Measurements from ENCODE around the gene AP4M1. TPM values are rescaled to one million over a fixed set of nuclear protein-coding genes. Genes with fewer than 3 reads are reported as not detected.

The AP4M1 gene
- total and polyA plus RNA-seq, 10 of the 15 experiments (the other 5 are each of a cell fraction or from before 2014, with no cell fraction given) = 0.77 to 16.1 (median 13.0) TPM

GRCh38 chr7:100063376-100063775 is 38.1 kb upstream of the AP4M1 start (continued):
- TF ChIP-seq CTCF (IDR thresholded peaks at IDR 0.05 in 2 of 3, conservative IDR thresholded peaks at IDR 0.05 in 1 of 3; ENCODE audit: control insufficient read depth in 2 of 3, extremely low read depth in 1 of 3, insufficient read depth in 1 of 3, low read depth in 3 of 3, low read length in 3 of 3) (no peak), ZBTB40 (IDR thresholded peaks at IDR 0.05; ENCODE audit: borderline replicate concordance) (no peak), HDAC6 (IDR thresholded peaks at IDR 0.05; ENCODE audit: unreplicated experiment) (no peak), KDM1A (IDR thresholded peaks at IDR 0.05; ENCODE audit: borderline replicate concordance) (no peak), EGR1 (IDR thresholded peaks at IDR 0.05; ENCODE audit: borderline replicate concordance in 1 of 2, low read depth in 2 of 2, low read length in 2 of 2) (no peak), SIN3A (IDR thresholded peaks at IDR 0.05; ENCODE audit: low read depth, low read length) (no peak)
